Esophagus squamous epithelium (tissue), 4 donors: Measurements from ENCODE around the gene NRCAM.

Experiments
- POLR2A ChIP-seq, 4 donors: fragments of 450-650 bp; IDR thresholded peaks; one replicate each; pipeline ENCODE4 v1.6.1; 2017; ENCODE audit warnings: antibody characterized with exemption in 4 of 4, mild to moderate bottlenecking in 4 of 4, moderate library complexity in 3 of 4
- TF ChIP-seq, protein P1 (sequence below), 6 experiments: fragments of 450-650 bp in 4 of 6; fragments of 200-600 bp in 2 of 6; sonication (generic) in 2 of 6; IDR thresholded peaks; one replicate each; pipeline ENCODE4 v1.5.1; 2016 to 2019; ENCODE audit warnings: antibody characterized with exemption in 6 of 6, mild to moderate bottlenecking in 4 of 6, moderate library complexity in 4 of 6

DNA sequence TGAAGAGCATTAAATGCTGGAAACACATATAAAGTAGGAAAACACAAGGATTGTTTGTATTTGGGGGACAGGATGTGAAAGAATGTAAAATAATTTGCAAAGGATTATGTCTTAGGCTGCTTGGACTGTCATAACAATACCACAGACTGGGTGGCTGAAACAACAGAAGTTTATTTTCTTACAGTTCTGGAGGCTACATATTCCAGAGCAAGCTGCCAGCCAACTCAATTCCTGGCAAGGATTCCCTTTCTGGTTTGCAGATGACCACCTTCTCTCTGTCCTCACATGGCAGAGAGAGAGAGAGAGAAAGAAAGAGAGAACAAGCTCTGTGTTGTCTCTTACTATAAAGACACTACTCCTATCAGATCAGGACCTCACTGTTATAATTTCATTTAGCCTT is 317.3 kb downstream of the NRCAM start:
- TF ChIP-seq, protein P1, sequence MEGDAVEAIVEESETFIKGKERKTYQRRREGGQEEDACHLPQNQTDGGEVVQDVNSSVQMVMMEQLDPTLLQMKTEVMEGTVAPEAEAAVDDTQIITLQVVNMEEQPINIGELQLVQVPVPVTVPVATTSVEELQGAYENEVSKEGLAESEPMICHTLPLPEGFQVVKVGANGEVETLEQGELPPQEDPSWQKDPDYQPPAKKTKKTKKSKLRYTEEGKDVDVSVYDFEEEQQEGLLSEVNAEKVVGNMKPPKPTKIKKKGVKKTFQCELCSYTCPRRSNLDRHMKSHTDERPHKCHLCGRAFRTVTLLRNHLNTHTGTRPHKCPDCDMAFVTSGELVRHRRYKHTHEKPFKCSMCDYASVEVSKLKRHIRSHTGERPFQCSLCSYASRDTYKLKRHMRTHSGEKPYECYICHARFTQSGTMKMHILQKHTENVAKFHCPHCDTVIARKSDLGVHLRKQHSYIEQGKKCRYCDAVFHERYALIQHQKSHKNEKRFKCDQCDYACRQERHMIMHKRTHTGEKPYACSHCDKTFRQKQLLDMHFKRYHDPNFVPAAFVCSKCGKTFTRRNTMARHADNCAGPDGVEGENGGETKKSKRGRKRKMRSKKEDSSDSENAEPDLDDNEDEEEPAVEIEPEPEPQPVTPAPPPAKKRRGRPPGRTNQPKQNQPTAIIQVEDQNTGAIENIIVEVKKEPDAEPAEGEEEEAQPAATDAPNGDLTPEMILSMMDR (IDR thresholded peaks at IDR 0.05), result no peak
- no peak for TF ChIP-seq POLR2A (IDR thresholded peaks at IDR 0.05)
